ENCODE data around the gene AADACL3.

GRCh38 chr1:12722626-12723025 lies 6.7 kb downstream of the AADACL3 start:
- TF ChIP-seq, protein P1, sequence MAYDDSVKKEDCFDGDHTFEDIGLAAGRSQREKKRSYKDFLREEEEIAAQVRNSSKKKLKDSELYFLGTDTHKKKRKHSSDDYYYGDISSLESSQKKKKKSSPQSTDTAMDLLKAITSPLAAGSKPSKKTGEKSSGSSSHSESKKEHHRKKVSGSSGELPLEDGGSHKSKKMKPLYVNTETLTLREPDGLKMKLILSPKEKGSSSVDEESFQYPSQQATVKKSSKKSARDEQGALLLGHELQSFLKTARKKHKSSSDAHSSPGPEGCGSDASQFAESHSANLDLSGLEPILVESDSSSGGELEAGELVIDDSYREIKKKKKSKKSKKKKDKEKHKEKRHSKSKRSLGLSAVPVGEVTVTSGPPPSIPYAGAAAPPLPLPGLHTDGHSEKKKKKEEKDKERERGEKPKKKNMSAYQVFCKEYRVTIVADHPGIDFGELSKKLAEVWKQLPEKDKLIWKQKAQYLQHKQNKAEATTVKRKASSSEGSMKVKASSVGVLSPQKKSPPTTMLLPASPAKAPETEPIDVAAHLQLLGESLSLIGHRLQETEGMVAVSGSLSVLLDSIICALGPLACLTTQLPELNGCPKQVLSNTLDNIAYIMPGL (CRISPR knock-in tag; IDR thresholded peaks at IDR 0.05): no peak
- TF ChIP-seq NFYB (IDR thresholded peaks at IDR 0.05; ENCODE audit: extremely low read depth, insufficient read length) (no peak), KDM2B (CRISPR knock-in tag; IDR thresholded peaks at IDR 0.05) (no peak), HLTF (IDR thresholded peaks at IDR 0.05) (no peak), IFI16 (CRISPR knock-in tag; IDR thresholded peaks at IDR 0.05) (no peak), STAT5B (CRISPR knock-in tag; IDR thresholded peaks at IDR 0.05) (no peak), SNIP1 (IDR thresholded peaks at IDR 0.05; ENCODE audit: low read depth) (no peak), YY1 (IDR thresholded peaks at IDR 0.05; ENCODE audit: borderline replicate concordance in 1 of 3, control insufficient read depth in 1 of 3, extremely low read depth in 1 of 3, insufficient read depth in 3 of 3, insufficient read length in 1 of 3, insufficient replicate concordance in 2 of 3, low read depth in 1 of 3, low read length in 2 of 3) (no peak), GTF2E2 (tag; IDR thresholded peaks at IDR 0.05) (no peak), ZFP91 (CRISPR knock-in tag; IDR thresholded peaks at IDR 0.05) (no peak), EP300 (IDR thresholded peaks at IDR 0.05; ENCODE audit: low read length) (no peak), CAMTA2 (CRISPR knock-in tag; conservative IDR thresholded peaks at IDR 0.05) (no peak)
